K562 (cell line): ENCODE results near the gene CLEC3B. TPM values are rescaled to one million over a fixed set of nuclear protein-coding genes. Genes with fewer than 3 reads are reported as not detected.

Experiments used
- ATAC-seq: fragments of 200-7000 bp; cut with Tn5 transposase; 3 replicates; pipeline ENCODE4 v1.9.1; 2020; ENCODE audit warnings: moderate library complexity
- BruUV-seq: library from RNA; stranded (reverse); fragments of 400-500 nt; replicated peaks from 2 replicates; lab custom pipeline; 2021; lab: Mats Ljungman, UMichigan
- CTCF ChIA-PET: fragments of 300-600 bp; formaldehyde crosslinking; extraction: SDS; loops from one replicate; lab custom pipeline; 2021; ENCODE audit warnings: low intra/inter-chr PET ratio; lab: Yijun Ruan, JAX
- POLR2A ChIA-PET: fragments of 300-600, 350-650 bp; sonication (Branson Sonifier 250); formaldehyde crosslinking; extraction: SDS; loops from one replicate; lab custom pipeline; 2021; ENCODE audit warnings: antibody characterized with exemption, inconsistent platforms; lab: Yijun Ruan, JAX
- DNase-seq, 4 experiments: peaks; one replicate each; pipeline versions ENCODE4 v3.0.0 to v3.0.0-alpha.2; 2011 to 2018; ENCODE audit warnings: low spot score in 3 of 4, mixed read lengths in 3 of 4; ENCODE audit errors: extremely low read depth in 1 of 4
- FAIRE-seq: peaks from 2 replicates; lab custom pipeline; 2011; peaks lifted over from hg19 to GRCh38; lab: Jason Lieb, UNC
- H2AFZ ChIP-seq: 2 replicates; pipeline ENCODE4 v1.6.0; 2011; ENCODE audit warnings: low read depth, low read length, control low read depth, inconsistent platforms
- H3K27ac ChIP-seq: fragments of 200-600 bp; 3 replicates; pipeline ENCODE4 v1.8.0; 2011; ENCODE audit warnings: low read depth, mild to moderate bottlenecking, control low read depth, inconsistent platforms, low read length, moderate library complexity, mixed read lengths; ENCODE audit errors: extremely low read depth
- H3K27me3 ChIP-seq, 2 experiments: fragments of 300-600 bp in 1 of 2; 2 replicates in 1 of 2; 3 replicates in 1 of 2; pipeline versions ENCODE4 v1.6.0 to v1.8.0; 2011; ENCODE audit warnings: inconsistent platforms in 2 of 2, low read length in 2 of 2, mild to moderate bottlenecking in 1 of 2, mixed read lengths in 1 of 2, moderate library complexity in 1 of 2; ENCODE audit not compliant: control insufficient read depth in 2 of 2, insufficient read depth in 2 of 2
- H3K36me3 ChIP-seq: fragments of 300-600 bp; 3 replicates; pipeline ENCODE4 v1.8.0; 2011; ENCODE audit warnings: mild to moderate bottlenecking, low read length, inconsistent platforms; ENCODE audit not compliant: control insufficient read depth, insufficient read depth
- H3K4me1 ChIP-seq, 2 experiments: fragments of 200-600 bp in 1 of 2; replicated peaks in 1 of 2; 2 replicates in 1 of 2; 3 replicates in 1 of 2; pipeline versions ENCODE4 v1.5.1 to v1.8.0; 2011; ENCODE audit warnings: inconsistent platforms in 2 of 2, low read length in 2 of 2, mild to moderate bottlenecking in 1 of 2, mixed read lengths in 1 of 2, moderate library complexity in 1 of 2; ENCODE audit not compliant: control insufficient read depth in 2 of 2, insufficient read depth in 2 of 2
- H3K4me2 ChIP-seq: 2 replicates; pipeline ENCODE4 v1.6.1; 2011; ENCODE audit warnings: low read length, control low read depth, inconsistent platforms, mixed read lengths; ENCODE audit not compliant: insufficient read depth
- H3K4me3 ChIP-seq: fragments of 200-600 bp; sonication (generic), shearing (Covaris generic); 2 replicates; pipeline ENCODE4 v1.5.1; 2016; ENCODE audit warnings: control low read depth, inconsistent platforms
- H3K79me2 ChIP-seq: fragments of 200-600 bp; 3 replicates; pipeline ENCODE4 v1.8.0; 2011; ENCODE audit warnings: low read length, inconsistent platforms; ENCODE audit not compliant: control insufficient read depth, insufficient read depth
- H3K9ac ChIP-seq, 2 experiments: 2 replicates each; pipeline versions ENCODE4 v1.6.0 to v1.6.1; 2011; ENCODE audit warnings: low read depth in 2 of 2, low read length in 2 of 2, control low read depth in 1 of 2, inconsistent platforms in 1 of 2, mild to moderate bottlenecking in 1 of 2, mixed read lengths in 1 of 2; ENCODE audit not compliant: insufficient read depth in 1 of 2
- H3K9me1 ChIP-seq: one replicate; pipeline ENCODE4 v1.6.0; 2011; ENCODE audit warnings: inconsistent platforms, mild to moderate bottlenecking, low read length, moderate library complexity; ENCODE audit not compliant: control insufficient read depth, insufficient read depth
- H3K9me3 ChIP-seq: replicated peaks from 2 replicates; pipeline ENCODE4 v1.5.1; 2011; ENCODE audit warnings: low read depth, low read length, inconsistent platforms; ENCODE audit not compliant: control insufficient read depth, insufficient read depth
- H4K20me1 ChIP-seq: replicated peaks from 2 replicates; pipeline ENCODE4 v1.6.1; 2011; ENCODE audit warnings: low read length, inconsistent platforms, mixed read lengths; ENCODE audit not compliant: control insufficient read depth, insufficient read depth
- ATF1 ChIP-seq, 2 experiments: fragments of 450-650 bp in 1 of 2; IDR thresholded peaks; 2 replicates each; pipeline ENCODE4 v1.6.1; 2016; ENCODE audit warnings: missing compliant biosample characterization in 1 of 2, missing genetic modification characterization in 1 of 2
- CBX3 ChIP-seq, 2 experiments: IDR thresholded peaks; 1 replicate in 1 of 2; 2 replicates in 1 of 2; pipeline ENCODE4 v1.6.1; 2012; ENCODE audit warnings: inconsistent platforms in 2 of 2, low read length in 2 of 2, borderline replicate concordance in 1 of 2, control low read depth in 1 of 2
- HMG20B ChIP-seq: fragments of 250-450 bp; sonication (Bioruptor Pico); IDR thresholded peaks from 2 replicates; pipeline ENCODE4 v1.5.0; 2021; ENCODE audit warnings: mild to moderate bottlenecking
- HNRNPK ChIP-seq: fragments of 200-400 bp; formaldehyde crosslinking; IDR thresholded peaks from one replicate; pipeline ENCODE4 v1.6.1; 2018; ENCODE audit warnings: mild to moderate bottlenecking, low read depth, low read length; ENCODE audit not compliant: poor library complexity, severe bottlenecking
- NCOA6 ChIP-seq: fragments of 450-650 bp; IDR thresholded peaks from 2 replicates; pipeline ENCODE4 v1.6.1; 2017; ENCODE audit warnings: mild to moderate bottlenecking
- POLR2H ChIP-seq: IDR thresholded peaks from 2 replicates; pipeline ENCODE4 v1.6.1; 2016; ENCODE audit warnings: missing genetic modification characterization, low read depth, mild to moderate bottlenecking, control low read depth, missing compliant biosample characterization, moderate library complexity
- RBM15 ChIP-seq: fragments of 200-400 bp; formaldehyde crosslinking; IDR thresholded peaks from 2 replicates; pipeline ENCODE4 v1.6.1; 2018; ENCODE audit warnings: mild to moderate bottlenecking, low read length, moderate library complexity; ENCODE audit not compliant: insufficient read depth
- SAP30 ChIP-seq: fragments of 200-600 bp; sonication (generic); IDR thresholded peaks from 2 replicates; pipeline ENCODE4 v1.6.1; 2012; ENCODE audit warnings: borderline replicate concordance, low read depth, mild to moderate bottlenecking, moderate library complexity, low read length, control low read depth, inconsistent platforms; ENCODE audit not compliant: insufficient read depth, poor library complexity, severe bottlenecking
- SMC3 ChIP-seq: conservative IDR thresholded peaks from 2 replicates; pipeline ENCODE4 v1.6.1; 2011; ENCODE audit warnings: low read depth, low read length, improper control_type of control experiment; ENCODE audit not compliant: insufficient read depth
- ZBTB9 ChIP-seq: fragments of 450-650 bp; formaldehyde crosslinking; IDR thresholded peaks from 2 replicates; pipeline ENCODE4 v1.4.0; 2020; ENCODE audit warnings: mild to moderate bottlenecking, moderate library complexity
- ZNF766 ChIP-seq: fragments of 200-800 bp; sonication (Bioruptor generic); conservative IDR thresholded peaks from 2 replicates; pipeline ENCODE4 v1.6.1; 2016; ENCODE audit warnings: missing genetic modification characterization, missing compliant biosample characterization
- WGBS: fragments of 100-300 bp; shearing (Covaris generic); methylation state at CpG from one replicate; pipeline ENCODE4 v1.1.6; 2016; ENCODE audit warnings: low coverage, mixed read lengths; ENCODE audit not compliant: insufficient coverage; ENCODE audit errors: missing lambda C conversion rate; 5-methylcytosine and 5-hydroxymethylcytosine counted together
- in situ Hi-C: fragments of 300-500 bp; cut with MboI; formaldehyde crosslinking; loops from 4 replicates; pipeline ENCODE4 v1.15.0; 2018; ENCODE audit warnings: inconsistent platforms, mixed read lengths
- intact Hi-C: fragments of 100-400 bp; cut with micrococcal nuclease; formaldehyde crosslinking; loops from 2 replicates; pipeline ENCODE4 v1.14.2; 2022
- polyA plus RNA-seq, 8 experiments: library from polyadenylated mRNA; depleted of rRNA in 4 of 8; stranded (reverse) in 5 of 8; unstranded in 3 of 8; fragments of >200 nt; fragmentation: Nextera tagmentation in 2 of 8; fragmentation: Illumina TruSeq in 1 of 8; extraction: Ambion mirVana in 2 of 8; extraction: Trizol in 1 of 8; gene quantifications; 2 replicates each; pipeline versions ENCODE4 v1.2.1 to v1.2.3, GENCODE V29; 2011 to 2014; ENCODE audit warnings: inconsistent platforms in 1 of 8, missing spikeins in 1 of 8
- total RNA-seq, 7 experiments: library from RNA; depleted of rRNA in 6 of 7; stranded (reverse); fragments of >200 nt in 6 of 7; fragmentation: Illumina TruSeq in 2 of 7; extraction: Trizol in 2 of 7; gene quantifications; 2 replicates each; pipeline versions ENCODE4 v1.2.1 to v1.2.3, GENCODE V29; 2011 to 2021; ENCODE audit warnings: low replicate concordance in 1 of 7
- TF ChIP-seq, protein P1 (sequence below): fragments of 450-650 bp; formaldehyde crosslinking; IDR thresholded peaks from 2 replicates; pipeline ENCODE4 v1.4.0; 2020; ENCODE audit warnings: mild to moderate bottlenecking, moderate library complexity
- TF ChIP-seq, protein P2 (sequence below): IDR thresholded peaks from 3 replicates; pipeline ENCODE4 v1.6.1; 2011; ENCODE audit warnings: borderline replicate concordance, mild to moderate bottlenecking; ENCODE audit not compliant: insufficient read length, insufficient read depth

Gene CLEC3B
- total and polyA plus RNA-seq, 9 of the 15 experiments (the other 6 are each of a cell fraction or from before 2014, with no cell fraction given) = not detected

GRCh38 chr3:45079715-45080114 is 53.6 kb downstream of the CLEC3B start (continued):
- TF ChIP-seq ZBTB9 (CRISPR knock-in tag) (no peak), NCOA6 (no peak), SMC3 (no peak)
- TF ChIP-seq, protein P1, sequence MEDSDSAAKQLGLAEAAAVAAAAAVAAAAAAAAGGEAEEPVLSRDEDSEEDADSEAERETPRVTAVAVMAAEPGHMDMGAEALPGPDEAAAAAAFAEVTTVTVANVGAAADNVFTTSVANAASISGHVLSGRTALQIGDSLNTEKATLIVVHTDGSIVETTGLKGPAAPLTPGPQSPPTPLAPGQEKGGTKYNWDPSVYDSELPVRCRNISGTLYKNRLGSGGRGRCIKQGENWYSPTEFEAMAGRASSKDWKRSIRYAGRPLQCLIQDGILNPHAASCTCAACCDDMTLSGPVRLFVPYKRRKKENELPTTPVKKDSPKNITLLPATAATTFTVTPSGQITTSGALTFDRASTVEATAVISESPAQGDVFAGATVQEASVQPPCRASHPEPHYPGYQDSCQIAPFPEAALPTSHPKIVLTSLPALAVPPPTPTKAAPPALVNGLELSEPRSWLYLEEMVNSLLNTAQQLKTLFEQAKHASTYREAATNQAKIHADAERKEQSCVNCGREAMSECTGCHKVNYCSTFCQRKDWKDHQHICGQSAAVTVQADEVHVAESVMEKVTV = no peak

- peak; percentile 97 for TF ChIP-seq ZNF766 (CRISPR knock-in tag)
- no peak for TF ChIP-seq POLR2H (tag)
- TF ChIP-seq ATF1 (CRISPR knock-in tag; IDR thresholded peaks at IDR 0.05) = no peak
- no peak for TF ChIP-seq ATF1 (tag; IDR thresholded peaks at IDR 0.05)
- no peak for TF ChIP-seq SAP30
- TF ChIP-seq HMG20B (CRISPR knock-in tag) = no peak
- peak in 1 of 2 experiments; percentile 15; a peak in 1 of 3 replicates for TF ChIP-seq CBX3 (IDR thresholded peaks at IDR 0.05; ENCODE audit: borderline replicate concordance in 1 of 2, low read length in 2 of 2)
- TF ChIP-seq, protein P2, sequence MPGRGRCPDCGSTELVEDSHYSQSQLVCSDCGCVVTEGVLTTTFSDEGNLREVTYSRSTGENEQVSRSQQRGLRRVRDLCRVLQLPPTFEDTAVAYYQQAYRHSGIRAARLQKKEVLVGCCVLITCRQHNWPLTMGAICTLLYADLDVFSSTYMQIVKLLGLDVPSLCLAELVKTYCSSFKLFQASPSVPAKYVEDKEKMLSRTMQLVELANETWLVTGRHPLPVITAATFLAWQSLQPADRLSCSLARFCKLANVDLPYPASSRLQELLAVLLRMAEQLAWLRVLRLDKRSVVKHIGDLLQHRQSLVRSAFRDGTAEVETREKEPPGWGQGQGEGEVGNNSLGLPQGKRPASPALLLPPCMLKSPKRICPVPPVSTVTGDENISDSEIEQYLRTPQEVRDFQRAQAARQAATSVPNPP = no peak
- no peak for TF ChIP-seq HNRNPK
- no peak for TF ChIP-seq RBM15
- TF ChIP-seq, all 486 proteins: peak for 2
- H3K4me3 ChIP-seq = no peak overlapping the region
- DNase-seq (no peak), ATAC-seq (no peak), FAIRE-seq (no peak)
- peaks cover 8% of the 10 kb centered on the region; the same call in 2 of the 3 replicates for H3K36me3 ChIP-seq
- no TSS peak for BruUV-seq
- H3K79me2 ChIP-seq = peaks cover 15% of the 10 kb centered on the region; the same call in 1 of the 3 replicates
- no peaks in the 10 kb centered on the region for H3K9me3 ChIP-seq
- H3K27me3 ChIP-seq = no peaks in the 10 kb centered on the region
- H2AFZ ChIP-seq = no peak overlapping the region
- 75% methylated on average over 1 of the region's 1 CpG for WGBS
- H3K4me1 ChIP-seq = peaks cover 21 to 69% of the 10 kb centered on the region in 2 experiments; a peak in 4 of 5 replicates
- no peak overlapping the region for H3K27ac ChIP-seq
- in situ Hi-C loops (no loop called here), intact Hi-C loops (no loop called here)
- H3K9me1 ChIP-seq = no peaks in the 10 kb centered on the region
- CTCF ChIA-PET = no interaction called here
- peak overlapping the region in 1 of 2 experiments; percentile 57; a peak in 1 of 4 replicates for H3K9ac ChIP-seq
- H4K20me1 ChIP-seq = no peaks in the 10 kb centered on the region
- POLR2A ChIA-PET = interaction anchor here (1.2 to 1.4 kb wide), 2 partner anchors 9 to 12 kb away, joined by 4 to 7 read pairs; no protein-coding TSS in a partner anchor
- no peak overlapping the region for H3K4me2 ChIP-seq
Measured at GRCh38 chr3:45080824-45081223, 54.7 kb downstream of the CLEC3B start.
